GM21526 (cell line): Measurements from ENCODE around the gene MYOT.

ENCODE experiments used
- ATAC-seq: cut with Tn5 transposase; IDR thresholded peaks from one replicate; pipeline ENCODE4 v1.9.1; 2021; ENCODE audit warnings: moderate library complexity; ENCODE audit not compliant: unreplicated experiment, low FRiP score

Gene MYOT

DNA sequence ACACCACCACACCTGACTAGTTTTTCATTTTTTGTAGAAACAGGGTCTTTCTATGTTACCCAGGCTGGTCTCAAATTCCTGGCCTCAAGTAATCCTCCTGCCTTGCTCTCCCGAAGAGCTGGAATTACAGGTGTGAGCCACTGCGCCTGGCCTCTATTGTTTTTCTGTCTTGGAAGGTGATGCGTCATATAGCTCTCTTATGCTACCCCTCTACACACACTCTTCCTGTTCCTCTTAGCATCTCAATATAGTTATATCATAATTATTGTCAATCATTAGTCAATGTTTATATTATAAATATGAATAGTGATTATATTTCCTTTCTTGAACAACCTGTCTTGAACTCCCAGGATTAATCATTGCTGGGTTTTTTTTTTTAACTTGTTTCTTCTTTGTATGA, 28.9 kb downstream of the MYOT start:
- no peak for ATAC-seq

DNA sequence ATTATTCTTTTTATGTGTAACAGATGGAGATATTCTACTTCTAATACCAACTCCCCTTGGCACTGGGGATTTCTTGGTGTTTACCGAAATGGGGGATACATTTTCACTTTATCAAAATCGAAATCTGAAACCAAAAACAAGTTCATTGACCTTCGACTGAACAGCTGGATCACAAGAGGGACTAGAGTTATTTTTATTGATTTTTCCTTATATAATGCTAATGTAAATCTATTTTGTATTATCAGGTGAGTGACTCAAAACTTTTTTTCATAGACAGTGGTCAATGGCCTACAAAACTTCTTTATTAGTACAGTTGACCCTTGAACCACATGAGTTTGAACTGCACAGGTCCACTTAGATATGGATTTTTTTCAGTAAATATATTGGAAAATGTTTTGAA, 31.8 kb downstream of the MYOT start:
- no peak for ATAC-seq

DNA sequence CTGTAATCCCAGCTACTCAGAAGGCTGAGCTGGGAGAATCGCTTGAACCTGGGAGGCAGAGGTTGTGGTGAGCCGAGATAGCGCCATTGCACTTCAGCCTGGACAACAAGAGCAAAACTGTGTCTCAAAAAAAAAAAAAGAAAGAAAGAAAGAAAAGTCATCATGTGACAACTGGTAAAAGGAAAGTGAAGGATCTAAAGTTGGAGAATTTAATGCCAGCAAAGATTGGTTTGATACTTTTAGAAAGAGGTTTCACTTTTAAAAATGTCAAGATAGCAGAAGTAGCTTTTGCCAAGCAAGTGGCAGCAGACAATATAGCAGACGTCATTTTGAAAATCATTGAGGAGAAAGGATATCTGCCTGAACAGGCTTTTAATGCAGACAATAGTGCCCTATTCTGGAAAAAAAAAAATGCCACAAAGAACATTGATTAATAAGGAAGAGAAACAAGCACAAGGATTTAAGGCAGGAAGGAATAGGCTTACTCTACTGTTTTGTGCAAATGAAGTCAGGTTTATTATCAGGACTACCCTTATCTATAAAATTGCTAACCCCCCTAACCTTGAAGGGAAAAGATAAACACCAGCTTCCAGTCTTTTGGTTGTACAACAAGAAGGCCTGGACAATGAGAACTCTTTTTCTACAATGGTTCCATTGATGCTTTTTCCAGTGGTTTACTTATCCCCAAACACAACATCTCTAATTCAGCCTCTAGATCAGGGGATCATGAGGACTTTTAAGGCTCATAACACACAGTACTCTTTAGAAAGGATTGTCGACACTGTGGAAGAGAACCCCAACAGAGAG, 33.6 kb downstream of the MYOT start:
- no peak for ATAC-seq

DNA sequence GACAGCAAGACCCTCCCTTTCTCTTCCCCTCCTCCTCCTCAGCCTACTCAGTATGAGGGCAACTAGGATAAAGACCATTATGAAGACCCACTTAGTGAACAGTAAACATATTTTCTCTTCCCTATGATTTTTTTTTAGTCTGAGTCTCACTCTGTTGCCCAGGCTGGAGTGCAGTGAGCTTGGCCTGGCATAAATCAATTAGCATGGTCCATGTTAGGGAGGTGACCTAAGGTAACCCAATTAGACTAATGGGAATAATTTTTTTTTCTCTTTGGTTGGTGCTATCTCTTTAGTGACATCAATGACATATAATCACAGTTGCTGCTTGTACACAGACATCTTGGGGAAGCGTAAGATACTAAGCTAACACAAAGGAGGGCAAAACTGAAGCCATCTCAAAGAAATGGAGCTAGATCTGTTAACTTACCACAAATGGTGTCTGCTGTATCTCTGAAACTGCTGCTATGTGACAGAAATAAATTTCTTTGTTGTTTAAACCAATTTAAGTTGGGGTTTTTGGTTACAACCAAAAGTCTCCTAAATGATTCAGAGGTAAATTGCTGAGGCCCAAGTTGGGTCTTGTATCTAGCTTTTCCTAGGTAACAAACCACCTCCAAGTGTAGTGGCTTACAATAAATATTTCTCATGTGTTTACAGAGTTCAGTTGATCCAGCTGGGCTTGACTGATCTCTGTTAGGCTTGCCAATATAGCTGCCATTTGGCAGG, 34.9 kb downstream of the MYOT start:
- no peak for ATAC-seq

DNA sequence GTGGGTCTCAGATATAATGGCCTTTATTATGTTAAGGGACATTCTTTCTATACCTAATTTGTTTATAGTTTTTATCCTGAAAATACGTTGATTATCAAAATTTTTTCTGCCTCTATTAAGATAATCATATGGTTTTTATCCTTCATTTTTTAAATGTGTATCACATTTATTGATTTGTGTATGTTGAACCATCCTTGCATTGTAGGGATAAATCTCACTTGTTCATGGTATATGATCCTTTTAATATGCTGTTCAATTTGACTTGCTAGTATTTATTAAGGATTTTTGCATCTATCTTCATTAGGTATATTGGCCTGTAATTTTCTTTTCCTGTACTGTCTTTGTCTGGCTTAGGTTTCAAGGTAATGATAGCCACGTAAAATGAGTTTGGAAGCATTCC, 47.1 kb downstream of the MYOT start:
- ATAC-seq = no peak

DNA sequence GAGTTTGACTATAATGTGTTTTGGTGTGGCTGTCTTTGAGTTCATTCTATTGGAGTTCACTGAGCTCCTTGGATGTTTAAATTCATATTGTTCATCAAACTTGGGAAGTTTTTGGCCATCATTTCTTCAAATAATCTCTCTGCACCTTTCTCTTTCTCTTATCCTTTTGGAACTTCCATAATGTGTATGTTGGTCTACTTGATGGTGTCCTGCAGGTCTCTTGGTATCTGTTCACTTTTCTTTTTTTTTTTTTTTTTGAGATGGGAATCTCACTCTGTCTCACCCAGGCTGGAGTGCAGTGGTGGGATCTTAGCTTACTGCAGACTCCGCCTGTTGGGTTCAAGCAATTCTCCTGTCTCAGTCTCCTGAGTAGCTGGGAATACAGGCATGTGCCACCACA, 49.3 kb downstream of the MYOT start:
- no peak for ATAC-seq

DNA sequence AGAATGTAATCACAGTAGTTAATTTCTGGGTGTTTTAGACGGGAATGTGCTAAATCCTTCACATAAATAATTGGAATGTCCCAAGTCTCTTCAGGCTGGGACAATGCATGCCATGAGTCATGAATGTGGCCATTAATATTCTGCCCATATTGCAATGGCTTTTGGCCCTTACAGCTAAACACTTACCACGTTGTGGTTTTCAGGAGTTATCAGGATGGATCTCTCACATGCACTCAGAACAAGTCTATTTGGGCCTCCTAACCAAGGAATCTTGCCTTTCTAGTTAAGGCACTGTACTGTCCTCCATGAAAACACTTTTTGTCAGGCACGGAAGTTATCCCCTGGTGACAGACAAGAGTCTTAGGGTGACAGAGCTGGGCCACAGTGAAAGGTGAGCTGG, 54.3 kb downstream of the MYOT start:
- no peak for ATAC-seq

DNA sequence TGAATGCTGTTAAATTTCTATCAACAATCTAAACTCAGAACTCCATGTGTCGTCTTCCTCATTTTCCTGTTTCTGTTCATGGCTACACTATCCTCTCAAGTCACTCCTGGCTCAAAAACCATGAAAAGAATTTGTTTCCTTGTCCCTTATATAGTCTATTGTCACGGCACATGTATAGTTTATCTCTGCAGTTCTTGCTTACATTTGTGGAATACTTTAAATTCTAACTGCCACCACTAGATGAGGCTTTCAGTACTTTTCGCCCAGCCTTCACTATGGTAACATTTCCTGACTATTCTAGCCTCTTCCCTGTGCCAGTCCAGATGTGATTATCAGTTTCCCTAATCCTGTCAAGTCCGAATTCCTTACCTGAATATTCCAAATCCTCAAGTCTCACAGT, 56.2 kb downstream of the MYOT start:
- ATAC-seq = no peak

DNA sequence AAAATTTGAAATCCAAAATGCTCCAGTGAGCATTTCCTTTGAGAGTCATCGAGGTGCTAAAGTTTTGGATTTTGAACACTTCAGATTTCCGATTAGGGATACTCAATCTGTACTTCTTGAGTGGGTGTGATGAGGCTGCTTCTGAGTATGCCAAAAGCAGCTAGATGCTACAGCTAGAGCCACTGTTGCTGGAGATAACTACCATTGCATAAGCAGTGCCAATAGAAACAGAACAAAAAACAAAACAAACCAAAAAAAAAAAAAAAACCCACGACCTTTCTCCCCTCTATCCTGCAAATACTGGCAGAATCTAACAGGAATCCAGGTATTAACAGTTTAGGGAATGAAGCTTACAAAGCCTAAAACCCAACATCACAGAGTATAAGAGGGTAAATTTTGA, 65.1 kb downstream of the MYOT start:
- ATAC-seq = no peak

DNA sequence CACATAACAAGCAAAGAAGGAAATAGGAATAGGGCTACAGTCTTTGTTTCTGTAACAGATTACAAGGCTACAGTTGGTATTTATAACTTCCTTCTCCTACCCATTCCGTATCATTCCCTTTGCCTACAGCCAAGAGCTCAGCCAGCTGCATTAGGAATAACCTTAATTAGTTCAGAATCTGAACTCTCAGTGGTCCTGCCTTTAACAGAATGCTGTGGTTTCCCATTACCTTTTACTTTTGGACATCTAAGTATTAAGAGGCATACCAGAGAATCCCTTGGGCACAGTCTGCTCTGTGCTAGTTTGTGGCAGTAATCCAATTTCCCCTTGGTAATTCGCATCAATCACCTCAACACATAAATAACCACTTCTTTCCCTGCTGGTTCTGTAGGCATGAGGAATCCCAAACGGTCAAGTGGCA, 65.8 kb downstream of the MYOT start:
- no peak for ATAC-seq

DNA sequence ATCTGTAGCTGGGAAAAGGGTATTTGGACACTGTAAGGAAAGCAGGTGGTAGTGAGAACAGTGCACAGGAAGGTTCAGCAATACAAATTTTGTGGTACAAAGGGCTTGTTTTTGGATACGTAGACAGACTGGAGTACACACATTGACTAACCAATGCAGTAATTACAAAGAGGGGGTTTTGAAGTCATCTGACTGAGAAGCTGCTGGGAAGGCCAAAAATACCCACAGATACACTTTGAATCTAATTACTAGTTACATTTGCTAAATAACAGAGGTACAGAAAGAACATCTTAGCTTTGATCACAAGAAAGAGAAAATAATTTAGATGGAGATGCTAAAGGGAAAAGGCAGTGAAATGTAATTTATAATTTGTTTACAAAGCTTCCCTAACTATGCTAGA, 67.5 kb downstream of the MYOT start:
- no peak for ATAC-seq

DNA sequence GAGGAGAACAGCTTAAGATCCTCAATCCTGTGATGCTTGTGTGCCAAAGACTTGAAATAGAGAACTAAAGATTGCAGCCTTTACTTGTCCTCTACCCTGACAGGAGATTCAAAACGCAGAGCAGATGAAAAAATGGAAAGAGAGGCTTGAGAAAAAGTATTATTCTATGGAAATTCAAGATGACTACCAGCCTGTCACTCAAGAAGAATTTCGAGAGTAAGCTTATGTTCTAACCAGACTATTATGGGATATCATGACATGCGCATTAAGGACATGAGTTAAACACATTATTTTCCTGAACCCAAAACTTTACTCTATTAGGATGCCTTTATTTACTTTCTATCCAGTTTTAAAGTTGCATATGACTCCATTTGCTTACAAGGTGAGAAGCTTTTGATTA, 68.0 kb downstream of the MYOT start:
- no peak for ATAC-seq
